ENCODE results near the gene ATP5F1D. TPM values are rescaled to one million over a fixed set of nuclear protein-coding genes. Genes with fewer than 3 reads are reported as not detected.

Gene ATP5F1D
- total RNA-seq, 1 experiment from 2014 or later = 126 TPM

- Mint-ChIP-seq H3K4me1 (ENCODE audit: low read depth, unreplicated experiment) (no peaks in the 10 kb centered on the region), H3K9me3 (ENCODE audit: unreplicated experiment) (no peaks in the 10 kb centered on the region), H3K36me3 (ENCODE audit: insufficient read depth, unreplicated experiment) (peaks cover 33% of the 10 kb centered on the region), H3K4me3 (ENCODE audit: unreplicated experiment) (no peak overlapping the region), H3K27ac (ENCODE audit: unreplicated experiment) (no peak overlapping the region), H3K27me3 (ENCODE audit: insufficient read depth, unreplicated experiment) (no peaks in the 10 kb centered on the region)
- no peak overlapping the region for H3K4me3 ChIP-seq (ENCODE audit: low read depth, low read length)
- no peaks in the 10 kb centered on the region for H3K9me3 ChIP-seq
- ChIA-PET CTCF (no interaction called here), POLR2A (interaction anchor here (0.6 kb wide), 1 partner anchor 10 kb away, joined by 5 read pairs; no protein-coding TSS in a partner anchor)
- H3K4me1 ChIP-seq = no peaks in the 10 kb centered on the region
- no peak for TF ChIP-seq CTCF (IDR thresholded peaks at IDR 0.05; ENCODE audit: insufficient read depth in 1 of 2, low read depth in 1 of 2, low read length in 1 of 2, severe bottlenecking in 1 of 2, unreplicated experiment in 1 of 2)
- peaks cover 1% of the 10 kb centered on the region for H3K36me3 ChIP-seq (ENCODE audit: control insufficient read depth, insufficient read depth, low read length)
- H3K27me3 ChIP-seq (replicated peaks; ENCODE audit: control insufficient read depth, insufficient read depth, low read length) = no peaks in the 10 kb centered on the region
- no peak for DNase-seq
- intact Hi-C loops (cut with micrococcal nuclease; ENCODE audit: unreplicated experiment) = no loop called here
- BruUV-seq (replicated peaks) = no TSS peak
Measured at GRCh38 chr19:1214299-1214861, 27.2 kb upstream of the ATP5F1D start.

- H3K27ac Mint-ChIP-seq (ENCODE audit: unreplicated experiment) = no peak overlapping the region
- ChIA-PET POLR2A (interaction anchor here (0.6 kb wide), 1 partner anchor 10 kb away, joined by 5 read pairs; no protein-coding TSS in a partner anchor), CTCF (no interaction called here)
- H3K27me3 Mint-ChIP-seq (ENCODE audit: insufficient read depth, unreplicated experiment) = no peaks in the 10 kb centered on the region
- no TSS peak for BruUV-seq (replicated peaks)
- no peak for TF ChIP-seq CTCF (IDR thresholded peaks at IDR 0.05; ENCODE audit: insufficient read depth in 1 of 2, low read depth in 1 of 2, low read length in 1 of 2, severe bottlenecking in 1 of 2, unreplicated experiment in 1 of 2)
- H3K27me3 ChIP-seq (replicated peaks; ENCODE audit: control insufficient read depth, insufficient read depth, low read length) = no peaks in the 10 kb centered on the region
- H3K36me3 Mint-ChIP-seq (ENCODE audit: insufficient read depth, unreplicated experiment) = peaks cover 36% of the 10 kb centered on the region
- H3K4me3 Mint-ChIP-seq (ENCODE audit: unreplicated experiment) = no peak overlapping the region
- no peaks in the 10 kb centered on the region for H3K9me3 ChIP-seq
- H3K9me3 Mint-ChIP-seq (ENCODE audit: unreplicated experiment) = no peaks in the 10 kb centered on the region
- H3K4me1 Mint-ChIP-seq (ENCODE audit: low read depth, unreplicated experiment) = no peaks in the 10 kb centered on the region
- H3K4me1 ChIP-seq = no peaks in the 10 kb centered on the region
- H3K36me3 ChIP-seq (ENCODE audit: control insufficient read depth, insufficient read depth, low read length) = no peaks in the 10 kb centered on the region; the same call in 1 of the 2 replicates
- intact Hi-C loops (cut with micrococcal nuclease; ENCODE audit: unreplicated experiment) = no loop called here
- no peak overlapping the region for H3K4me3 ChIP-seq (ENCODE audit: low read depth, low read length)
- no peak for DNase-seq
Measured at GRCh38 chr19:1214862-1215731, 26.5 kb upstream of the ATP5F1D start.

- no peak overlapping the region for H3K27ac Mint-ChIP-seq (ENCODE audit: unreplicated experiment)
- Histone ChIP-seq H3K27me3 (replicated peaks; ENCODE audit: control insufficient read depth, insufficient read depth, low read length) (no peaks in the 10 kb centered on the region), H3K36me3 (ENCODE audit: control insufficient read depth, insufficient read depth, low read length) (no peaks in the 10 kb centered on the region; the same call in 1 of the 2 replicates), H3K4me3 (ENCODE audit: low read depth, low read length) (no peak overlapping the region), H3K4me1 (no peaks in the 10 kb centered on the region), H3K9me3 (no peaks in the 10 kb centered on the region)
- H3K36me3 Mint-ChIP-seq (ENCODE audit: insufficient read depth, unreplicated experiment) = peaks cover 31% of the 10 kb centered on the region
- DNase-seq = no peak
- H3K4me1 Mint-ChIP-seq (ENCODE audit: low read depth, unreplicated experiment) = no peaks in the 10 kb centered on the region
- no peaks in the 10 kb centered on the region for H3K9me3 Mint-ChIP-seq (ENCODE audit: unreplicated experiment)
- ChIA-PET POLR2A (interaction anchor here (0.6 kb wide), 1 partner anchor 464 kb away, joined by 4 read pairs; no protein-coding TSS in a partner anchor), CTCF (interaction anchor here (0.6 kb wide), 1 partner anchor 50 kb away, joined by 3 read pairs; no protein-coding TSS in a partner anchor)
- H3K4me3 Mint-ChIP-seq (ENCODE audit: unreplicated experiment) = no peak overlapping the region
- BruUV-seq (replicated peaks) = no TSS peak
- no peaks in the 10 kb centered on the region for H3K27me3 Mint-ChIP-seq (ENCODE audit: insufficient read depth, unreplicated experiment)
- intact Hi-C loops (cut with micrococcal nuclease; ENCODE audit: unreplicated experiment) = no loop called here
- no peak for TF ChIP-seq CTCF (IDR thresholded peaks at IDR 0.05; ENCODE audit: insufficient read depth in 1 of 2, low read depth in 1 of 2, low read length in 1 of 2, severe bottlenecking in 1 of 2, unreplicated experiment in 1 of 2)
Measured at GRCh38 chr19:1216756-1217155, 24.8 kb upstream of the ATP5F1D start.
